HG03025 (cell line): ENCODE measurements around the gene ENPP1.

Source experiments
- ATAC-seq: cut with Tn5 transposase; IDR thresholded peaks from one replicate; pipeline ENCODE4 v1.9.1; 2021; ENCODE audit warnings: mild to moderate bottlenecking, moderate library complexity; ENCODE audit not compliant: unreplicated experiment, low FRiP score

The ENPP1 gene

DNA sequence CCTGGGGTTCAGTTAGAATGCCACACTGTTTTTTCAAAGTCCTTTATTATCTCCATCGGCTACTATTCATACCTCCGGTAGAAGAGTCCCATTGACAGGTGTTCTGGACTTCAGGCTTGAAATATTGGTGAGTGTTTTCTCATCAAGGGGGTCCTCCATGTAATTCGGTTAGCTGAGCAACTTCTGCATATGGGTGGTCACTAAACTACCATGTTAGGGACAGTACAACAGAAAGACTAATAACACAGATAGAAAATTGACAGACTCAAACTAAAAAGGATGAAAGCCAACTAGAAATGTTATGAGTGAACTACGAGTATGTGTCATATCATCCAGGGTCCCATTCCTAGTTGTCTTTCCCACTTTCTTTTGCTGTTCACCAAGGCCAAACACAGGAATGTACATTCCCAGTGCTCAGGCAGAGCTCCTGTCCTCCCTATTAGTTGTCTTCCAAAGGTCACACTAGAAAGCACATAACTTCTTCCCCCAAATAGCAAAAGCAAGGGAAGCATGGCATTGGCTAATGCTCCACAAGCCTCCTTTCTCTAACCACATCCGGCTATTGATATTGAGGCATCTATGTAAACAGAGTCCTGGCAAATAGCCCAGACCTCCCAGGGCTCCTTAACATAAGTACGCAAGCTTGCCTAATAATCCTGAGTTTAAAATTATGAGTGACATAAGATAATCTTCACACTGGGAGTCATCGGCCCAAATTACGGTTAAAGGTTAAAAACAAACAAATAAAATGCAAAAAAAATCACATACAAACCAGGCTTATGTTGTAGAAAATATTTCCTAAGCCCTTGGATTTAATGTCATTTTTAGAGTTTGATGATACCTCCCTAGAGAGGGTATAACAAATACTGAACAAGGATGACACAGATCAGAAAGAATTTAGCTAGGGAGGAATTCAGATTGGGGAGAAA is 130.1 kb downstream of the ENPP1 start:
- no peak for ATAC-seq
